Astrocyte of the spinal cord (primary cell): ENCODE measurements around the gene ARID4A.
A peak's percentile ranks its signal among the peaks of the same experiment; 100 is the strongest.

ENCODE experiments used
- DNase-seq: peaks from one replicate; pipeline ENCODE4 v3.0.0; 2011; ENCODE audit warnings: low read depth, low spot score
- H3K4me3 ChIP-seq: 2 replicates; pipeline ENCODE4 v1.5.1; 2011; ENCODE audit warnings: low read depth, mild to moderate bottlenecking, low read length, moderate library complexity
- in situ Hi-C: cut with HindIII; loops from 2 replicates; pipeline ENCODE4 v1.10.0; 2017; ENCODE audit warnings: low sequenced_read_pairs
- TF ChIP-seq, protein P1 (sequence below): IDR thresholded peaks from 2 replicates; pipeline ENCODE4 v1.5.1; 2012; ENCODE audit warnings: low read depth, mild to moderate bottlenecking, low read length, inconsistent platforms

The ARID4A gene

DNA sequence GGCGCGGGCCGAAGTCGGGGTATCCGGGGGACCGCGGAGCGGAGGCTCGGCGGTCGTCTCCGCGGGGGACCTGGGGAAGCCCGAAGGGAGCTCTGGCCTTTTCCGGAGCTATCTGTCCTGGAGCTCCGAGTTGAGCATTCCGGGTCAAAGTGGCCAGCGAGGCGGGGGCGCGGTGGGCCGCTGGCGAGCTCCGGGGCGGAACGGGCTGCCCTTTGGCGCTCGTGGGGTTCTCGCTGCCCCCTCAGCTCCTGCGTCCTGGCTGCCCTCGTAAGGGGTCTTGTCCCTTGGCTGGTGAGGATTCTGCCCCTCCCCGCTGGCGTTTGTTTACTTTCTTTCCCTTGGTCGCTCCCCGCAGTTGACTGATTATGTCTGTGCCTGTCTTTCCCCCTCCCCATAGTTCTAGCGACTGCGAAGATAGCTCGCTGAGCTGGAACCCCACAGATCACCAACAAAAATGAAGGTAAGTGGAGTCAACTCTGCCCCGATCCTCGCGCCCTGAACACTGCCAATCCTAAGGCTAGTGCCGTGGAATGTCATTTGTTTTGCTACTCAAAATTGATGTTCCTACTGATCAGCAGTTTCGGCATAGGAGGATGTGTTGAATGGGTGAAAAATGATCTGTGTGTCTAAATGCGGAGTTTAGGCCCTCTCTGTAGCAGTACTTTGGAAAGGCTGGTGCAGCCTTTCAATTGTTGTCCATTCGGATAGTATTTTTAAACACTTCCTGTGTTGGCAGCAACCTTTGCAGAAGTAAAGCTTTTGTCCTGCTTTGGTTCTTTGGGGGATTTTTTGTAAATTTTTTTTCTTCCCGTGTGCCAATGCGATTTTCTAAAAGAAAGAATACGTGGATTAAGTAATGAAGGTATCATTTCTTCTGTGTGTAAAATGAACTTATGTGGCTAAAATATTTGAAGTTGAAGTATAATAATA lies 1.3 kb downstream of the ARID4A start:
- in situ Hi-C loops: no loop called here
- peak overlapping the region; percentile 94 for H3K4me3 ChIP-seq
- peak; percentile 15 for DNase-seq
- TF ChIP-seq, protein P1, sequence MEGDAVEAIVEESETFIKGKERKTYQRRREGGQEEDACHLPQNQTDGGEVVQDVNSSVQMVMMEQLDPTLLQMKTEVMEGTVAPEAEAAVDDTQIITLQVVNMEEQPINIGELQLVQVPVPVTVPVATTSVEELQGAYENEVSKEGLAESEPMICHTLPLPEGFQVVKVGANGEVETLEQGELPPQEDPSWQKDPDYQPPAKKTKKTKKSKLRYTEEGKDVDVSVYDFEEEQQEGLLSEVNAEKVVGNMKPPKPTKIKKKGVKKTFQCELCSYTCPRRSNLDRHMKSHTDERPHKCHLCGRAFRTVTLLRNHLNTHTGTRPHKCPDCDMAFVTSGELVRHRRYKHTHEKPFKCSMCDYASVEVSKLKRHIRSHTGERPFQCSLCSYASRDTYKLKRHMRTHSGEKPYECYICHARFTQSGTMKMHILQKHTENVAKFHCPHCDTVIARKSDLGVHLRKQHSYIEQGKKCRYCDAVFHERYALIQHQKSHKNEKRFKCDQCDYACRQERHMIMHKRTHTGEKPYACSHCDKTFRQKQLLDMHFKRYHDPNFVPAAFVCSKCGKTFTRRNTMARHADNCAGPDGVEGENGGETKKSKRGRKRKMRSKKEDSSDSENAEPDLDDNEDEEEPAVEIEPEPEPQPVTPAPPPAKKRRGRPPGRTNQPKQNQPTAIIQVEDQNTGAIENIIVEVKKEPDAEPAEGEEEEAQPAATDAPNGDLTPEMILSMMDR: no peak

DNA sequence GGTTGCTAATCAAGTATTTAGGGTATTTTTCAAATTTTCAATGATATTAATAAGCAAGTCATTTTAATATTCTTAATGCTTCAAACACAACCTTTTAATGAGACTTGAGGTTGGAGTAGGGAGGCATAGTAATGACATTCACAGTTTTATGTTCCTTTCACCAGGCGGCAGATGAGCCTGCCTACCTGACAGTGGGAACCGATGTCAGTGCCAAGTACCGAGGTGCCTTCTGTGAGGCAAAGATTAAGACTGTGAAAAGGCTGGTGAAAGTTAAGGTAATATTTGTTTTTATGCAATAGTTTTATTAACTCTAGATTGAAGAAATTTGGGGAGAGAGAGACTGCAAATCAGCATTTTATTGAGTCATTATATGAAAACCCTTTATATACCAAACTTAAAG lies 3.1 kb downstream of the ARID4A start:
- no peak for DNase-seq
- TF ChIP-seq, protein P1: no peak
- no peak overlapping the region for H3K4me3 ChIP-seq
- in situ Hi-C loops: no loop called here

DNA sequence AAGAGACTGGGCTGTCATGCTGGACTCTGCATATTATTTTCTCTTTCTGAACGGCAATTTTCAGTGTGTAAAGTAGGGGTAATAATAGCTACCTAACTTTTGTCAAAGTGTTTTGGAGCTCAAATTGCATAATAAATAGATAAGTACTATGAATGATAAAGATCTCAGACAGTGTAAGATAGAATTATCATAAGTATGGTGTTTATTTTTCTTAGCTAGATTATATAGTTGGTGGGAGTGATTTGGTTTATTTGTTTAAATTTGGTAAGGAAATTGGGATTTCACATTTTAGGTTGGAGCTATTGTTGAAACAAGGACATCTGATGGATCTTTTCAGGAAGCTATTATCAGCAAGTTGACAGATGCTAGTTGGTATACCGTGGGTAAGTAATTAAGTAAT lies 7.4 kb downstream of the ARID4A start:
- no peak overlapping the region for H3K4me3 ChIP-seq
- TF ChIP-seq, protein P1: no peak
- no peak for DNase-seq
- in situ Hi-C loops: no loop called here

DNA sequence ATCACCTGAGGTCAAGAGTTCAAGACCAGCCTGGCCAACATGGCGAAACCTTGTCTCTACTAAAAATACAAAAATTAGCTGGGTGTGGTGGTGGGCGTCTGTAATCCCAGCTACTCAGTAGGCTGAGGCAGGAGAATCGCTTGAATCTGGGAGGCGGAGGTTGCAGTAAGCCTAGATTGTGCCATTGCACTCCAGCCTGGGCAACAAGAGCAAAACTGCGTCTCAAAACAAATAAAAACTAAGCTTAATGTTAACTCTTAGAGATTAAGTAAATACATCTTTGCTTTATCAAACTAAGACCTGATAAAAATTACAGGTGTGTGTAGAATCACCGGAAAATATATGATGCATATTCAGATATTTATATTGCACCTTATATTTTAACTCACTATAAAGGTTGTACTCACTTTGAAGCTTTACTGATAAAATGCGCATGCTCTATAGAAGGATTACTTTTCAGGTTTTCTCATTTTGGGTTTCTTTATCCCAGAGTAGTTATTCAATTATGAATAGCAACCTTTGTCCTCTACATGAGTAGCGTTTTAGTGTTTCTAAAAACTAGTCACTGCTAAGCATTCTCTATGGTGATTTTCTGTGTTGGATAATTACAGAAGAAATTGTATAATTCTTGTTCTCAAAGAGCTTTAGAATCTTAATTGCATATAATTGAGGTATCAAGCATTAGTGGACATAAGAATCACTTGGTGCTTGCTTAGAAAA lies 9.4 kb downstream of the ARID4A start:
- DNase-seq: no peak
- TF ChIP-seq, protein P1: no peak
- in situ Hi-C loops: no loop called here
- no peak overlapping the region for H3K4me3 ChIP-seq

DNA sequence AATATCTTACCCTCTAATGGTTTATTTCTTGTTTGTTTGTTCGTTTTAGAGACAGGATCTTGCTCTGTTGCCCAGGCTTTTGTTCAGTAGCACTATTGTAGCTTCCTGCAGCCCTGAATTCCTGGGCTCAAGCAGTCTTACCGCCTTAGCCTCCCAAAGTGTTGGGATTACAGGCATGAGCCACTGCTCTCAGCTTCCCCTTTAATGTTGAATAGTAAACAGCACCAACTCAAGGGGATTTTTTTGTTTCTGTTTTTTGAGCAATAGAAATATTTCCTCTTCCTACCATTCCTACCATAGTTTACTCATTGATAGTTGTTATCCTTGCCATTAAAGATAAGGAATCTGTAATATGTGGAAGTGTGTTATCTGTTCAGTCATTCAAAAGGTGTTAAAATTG lies 10.7 kb downstream of the ARID4A start:
- H3K4me3 ChIP-seq: no peak overlapping the region
- no peak for DNase-seq
- in situ Hi-C loops: no loop called here
- TF ChIP-seq, protein P1: no peak

DNA sequence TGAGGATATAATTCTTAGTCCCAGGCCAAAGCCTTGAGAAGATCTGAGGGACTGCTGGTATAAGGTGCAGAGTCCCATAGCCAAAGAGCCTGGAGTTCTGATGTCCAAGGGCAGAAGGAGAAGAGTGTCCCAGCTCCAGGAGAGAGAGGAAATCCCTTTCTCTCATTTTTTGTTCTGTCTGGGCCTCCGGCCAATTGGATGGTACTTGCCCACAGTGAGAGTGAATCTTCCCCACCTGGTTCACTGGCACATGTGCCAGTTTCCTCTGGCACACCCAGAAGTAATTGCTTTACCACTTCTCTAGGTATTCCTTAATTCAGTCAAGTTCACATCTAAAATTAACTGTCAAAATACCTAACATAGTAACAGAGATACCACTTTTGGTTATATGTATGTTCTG lies 15.3 kb downstream of the ARID4A start:
- in situ Hi-C loops: no loop called here
- TF ChIP-seq, protein P1: no peak
- no peak overlapping the region for H3K4me3 ChIP-seq
- DNase-seq: no peak
